Astrocyte (in vitro differentiated cells and primary cell): Measurements from ENCODE around the gene SLCO2A1. TPM values are rescaled to one million over a fixed set of nuclear protein-coding genes. Genes with fewer than 3 reads are reported as not detected.

Experiments used
- DNase-seq: peaks from one replicate; pipeline ENCODE4 v3.0.0-alpha.2; 2010; ENCODE audit warnings: low read depth
- FAIRE-seq: peaks from 2 replicates; lab custom pipeline; 2011; peaks lifted over from hg19 to GRCh38; lab: Jason Lieb, UNC
- H2AFZ ChIP-seq: 2 replicates; pipeline ENCODE4 v1.6.0; 2012; ENCODE audit warnings: low read depth, low read length, inconsistent platforms
- H3K27ac ChIP-seq: 2 replicates; pipeline ENCODE4 v1.5.1; 2011; ENCODE audit warnings: low read depth, low read length, inconsistent platforms
- H3K27me3 ChIP-seq: 2 replicates; pipeline ENCODE4 v1.6.0; 2011; ENCODE audit warnings: low read length, inconsistent platforms; ENCODE audit not compliant: insufficient read depth
- H3K36me3 ChIP-seq: 2 replicates; pipeline ENCODE4 v1.5.1; 2011; ENCODE audit warnings: low read length, inconsistent platforms; ENCODE audit not compliant: insufficient read depth
- H3K4me1 ChIP-seq: 2 replicates; pipeline ENCODE4 v1.5.1; 2011; ENCODE audit warnings: low read length, inconsistent platforms; ENCODE audit not compliant: insufficient read depth
- H3K4me2 ChIP-seq: 2 replicates; pipeline ENCODE4 v1.6.0; 2012; ENCODE audit warnings: low read length, inconsistent platforms
- H3K4me3 ChIP-seq: 2 replicates; pipeline ENCODE4 v1.5.1; 2011; ENCODE audit warnings: low read depth, mild to moderate bottlenecking, low read length, inconsistent platforms; ENCODE audit not compliant: insufficient read depth
- H3K79me2 ChIP-seq: 2 replicates; pipeline ENCODE4 v1.6.0; 2012; ENCODE audit warnings: mild to moderate bottlenecking, low read length, inconsistent platforms; ENCODE audit not compliant: insufficient read depth
- H3K9ac ChIP-seq: 2 replicates; pipeline ENCODE4 v1.6.0; 2012; ENCODE audit warnings: mild to moderate bottlenecking, low read length, inconsistent platforms
- H3K9me3 ChIP-seq: 2 replicates; pipeline ENCODE4 v1.5.1; 2012; ENCODE audit warnings: low read depth, mild to moderate bottlenecking, low read length, inconsistent platforms; ENCODE audit not compliant: insufficient read depth
- H4K20me1 ChIP-seq: 2 replicates; pipeline ENCODE4 v1.6.0; 2012; ENCODE audit warnings: low read length, inconsistent platforms; ENCODE audit not compliant: insufficient read depth
- H3K27ac Mint-ChIP-seq: one replicate; pipeline ENCODE4 v1.8.0; 2021; ENCODE audit warnings: mild to moderate bottlenecking, mixed read lengths; ENCODE audit not compliant: unreplicated experiment
- H3K27me3 Mint-ChIP-seq: one replicate; pipeline ENCODE4 v1.8.0; 2021; ENCODE audit warnings: low read depth, mixed read lengths; ENCODE audit not compliant: unreplicated experiment
- H3K36me3 Mint-ChIP-seq: one replicate; pipeline ENCODE4 v1.8.0; 2021; ENCODE audit warnings: low read depth, mixed read lengths; ENCODE audit not compliant: unreplicated experiment
- H3K4me1 Mint-ChIP-seq: one replicate; pipeline ENCODE4 v1.8.0; 2021; ENCODE audit warnings: low read depth, mixed read lengths; ENCODE audit not compliant: unreplicated experiment
- H3K4me3 Mint-ChIP-seq: one replicate; pipeline ENCODE4 v1.8.0; 2021; ENCODE audit warnings: mild to moderate bottlenecking, moderate library complexity, mixed read lengths; ENCODE audit not compliant: unreplicated experiment
- H3K9me3 Mint-ChIP-seq: one replicate; pipeline ENCODE4 v1.8.0; 2021; ENCODE audit warnings: mild to moderate bottlenecking, mixed read lengths; ENCODE audit not compliant: unreplicated experiment
- EZH2 ChIP-seq: IDR thresholded peaks from 2 replicates; pipeline ENCODE4 v1.6.1; 2012; ENCODE audit warnings: mild to moderate bottlenecking, low read length, inconsistent platforms; ENCODE audit not compliant: insufficient read depth
- total RNA-seq: library from RNA; stranded (reverse); gene quantifications from 2 replicates; pipeline ENCODE4 v1.2.1, GENCODE V29; 2021
- TF ChIP-seq, protein P1 (sequence below): IDR thresholded peaks from 2 replicates; pipeline ENCODE4 v1.5.1; 2011; ENCODE audit warnings: low read depth, mild to moderate bottlenecking, inconsistent platforms, low read length, moderate library complexity; ENCODE audit not compliant: insufficient read depth

SLCO2A1 gene
- total RNA-seq, 1 donor from 2014 or later, result 2.1 TPM

DNA sequence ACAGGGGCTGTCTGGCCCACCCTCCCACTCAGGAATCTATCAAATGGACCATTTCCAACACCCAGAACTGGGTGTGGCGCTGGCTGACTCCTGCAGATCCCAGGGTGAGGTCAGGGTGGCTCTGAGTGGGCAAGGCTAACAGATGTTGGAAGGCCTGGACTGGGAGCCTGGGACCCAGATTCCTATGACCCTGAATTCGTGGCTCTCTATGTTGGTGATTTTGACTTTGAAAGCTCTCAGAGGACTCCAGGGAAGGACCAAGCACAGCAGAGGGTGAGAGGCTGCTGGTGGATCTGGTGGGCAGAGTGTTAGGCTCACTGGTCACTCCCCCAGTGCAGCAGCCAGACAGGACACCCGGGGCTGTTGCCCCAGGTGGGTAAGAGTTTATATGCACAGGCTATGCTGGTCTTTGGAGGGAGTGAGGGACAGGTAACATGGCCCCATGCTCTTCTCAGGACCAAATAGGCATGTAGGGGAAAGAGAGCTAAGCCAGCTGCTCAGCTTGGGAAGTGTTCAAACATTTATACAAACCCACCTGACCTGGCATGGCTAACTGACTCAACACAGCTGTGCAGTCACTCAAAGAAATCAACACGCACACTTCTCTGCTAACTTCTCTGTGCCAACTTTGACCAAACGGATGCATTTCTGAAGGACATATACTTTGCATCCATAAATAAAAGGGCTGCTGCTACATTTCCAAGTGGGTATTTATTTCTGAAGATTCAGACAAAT, 71.5 kb downstream of the SLCO2A1 start:
- Mint-ChIP-seq H3K36me3 (no peaks in the 10 kb centered on the region), H3K4me3 (no peak overlapping the region), H3K27me3 (peaks cover 37% of the 10 kb centered on the region), H3K4me1 (peaks cover 5% of the 10 kb centered on the region), H3K27ac (no peak overlapping the region), H3K9me3 (no peaks in the 10 kb centered on the region)
- no peaks in the 10 kb centered on the region for H3K27me3 ChIP-seq
- no peaks in the 10 kb centered on the region for H4K20me1 ChIP-seq
- no peaks in the 10 kb centered on the region for H3K79me2 ChIP-seq
- H3K27ac ChIP-seq, result no peak overlapping the region
- no peak overlapping the region for H3K9ac ChIP-seq
- DNase-seq (no peak), FAIRE-seq (no peak)
- H3K36me3 ChIP-seq, result no peaks in the 10 kb centered on the region
- H3K4me1 ChIP-seq, result peaks cover 10% of the 10 kb centered on the region
- no peak overlapping the region for H3K4me3 ChIP-seq
- TF ChIP-seq EZH2, result no peak
- TF ChIP-seq, protein P1, sequence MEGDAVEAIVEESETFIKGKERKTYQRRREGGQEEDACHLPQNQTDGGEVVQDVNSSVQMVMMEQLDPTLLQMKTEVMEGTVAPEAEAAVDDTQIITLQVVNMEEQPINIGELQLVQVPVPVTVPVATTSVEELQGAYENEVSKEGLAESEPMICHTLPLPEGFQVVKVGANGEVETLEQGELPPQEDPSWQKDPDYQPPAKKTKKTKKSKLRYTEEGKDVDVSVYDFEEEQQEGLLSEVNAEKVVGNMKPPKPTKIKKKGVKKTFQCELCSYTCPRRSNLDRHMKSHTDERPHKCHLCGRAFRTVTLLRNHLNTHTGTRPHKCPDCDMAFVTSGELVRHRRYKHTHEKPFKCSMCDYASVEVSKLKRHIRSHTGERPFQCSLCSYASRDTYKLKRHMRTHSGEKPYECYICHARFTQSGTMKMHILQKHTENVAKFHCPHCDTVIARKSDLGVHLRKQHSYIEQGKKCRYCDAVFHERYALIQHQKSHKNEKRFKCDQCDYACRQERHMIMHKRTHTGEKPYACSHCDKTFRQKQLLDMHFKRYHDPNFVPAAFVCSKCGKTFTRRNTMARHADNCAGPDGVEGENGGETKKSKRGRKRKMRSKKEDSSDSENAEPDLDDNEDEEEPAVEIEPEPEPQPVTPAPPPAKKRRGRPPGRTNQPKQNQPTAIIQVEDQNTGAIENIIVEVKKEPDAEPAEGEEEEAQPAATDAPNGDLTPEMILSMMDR, result no peak
- H2AFZ ChIP-seq, result no peak overlapping the region
- H3K4me2 ChIP-seq, result no peak overlapping the region
- no peaks in the 10 kb centered on the region for H3K9me3 ChIP-seq

DNA sequence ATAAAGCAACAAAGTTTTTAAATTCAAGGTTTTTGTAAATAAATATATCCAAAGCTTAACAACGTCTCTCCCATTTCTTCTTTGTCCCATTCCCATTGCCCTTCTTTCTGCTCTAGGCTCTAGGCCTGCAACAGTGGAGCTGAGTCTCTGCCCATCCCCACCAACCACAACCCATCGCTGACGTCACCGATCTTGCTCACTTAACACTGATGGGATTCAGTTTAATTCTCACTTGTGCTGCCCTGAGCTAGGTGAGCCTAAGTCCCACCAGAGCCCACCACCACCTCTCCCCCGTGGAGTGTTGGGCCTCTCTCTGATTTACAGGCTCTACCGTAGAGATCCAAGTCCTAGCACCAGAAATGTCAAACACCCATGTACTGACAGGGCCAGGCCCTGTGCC, 72.7 kb downstream of the SLCO2A1 start:
- Histone ChIP-seq H3K4me2 (no peak overlapping the region), H3K4me3 (no peak overlapping the region), H2AFZ (no peak overlapping the region), H3K27me3 (peaks cover 4% of the 10 kb centered on the region), H3K9ac (no peak overlapping the region), H3K27ac (no peak overlapping the region), H3K79me2 (no peaks in the 10 kb centered on the region), H4K20me1 (no peaks in the 10 kb centered on the region), H3K4me1 (no peaks in the 10 kb centered on the region), H3K36me3 (no peaks in the 10 kb centered on the region), H3K9me3 (peaks cover 4% of the 10 kb centered on the region)
- Mint-ChIP-seq H3K4me1 (no peaks in the 10 kb centered on the region), H3K36me3 (peaks cover 3% of the 10 kb centered on the region), H3K27me3 (peaks cover 42% of the 10 kb centered on the region), H3K9me3 (peaks cover 5% of the 10 kb centered on the region), H3K27ac (no peak overlapping the region), H3K4me3 (no peak overlapping the region)
- no peak for FAIRE-seq
- TF ChIP-seq, protein P1, result no peak
- TF ChIP-seq EZH2, result no peak
- DNase-seq, result no peak

DNA sequence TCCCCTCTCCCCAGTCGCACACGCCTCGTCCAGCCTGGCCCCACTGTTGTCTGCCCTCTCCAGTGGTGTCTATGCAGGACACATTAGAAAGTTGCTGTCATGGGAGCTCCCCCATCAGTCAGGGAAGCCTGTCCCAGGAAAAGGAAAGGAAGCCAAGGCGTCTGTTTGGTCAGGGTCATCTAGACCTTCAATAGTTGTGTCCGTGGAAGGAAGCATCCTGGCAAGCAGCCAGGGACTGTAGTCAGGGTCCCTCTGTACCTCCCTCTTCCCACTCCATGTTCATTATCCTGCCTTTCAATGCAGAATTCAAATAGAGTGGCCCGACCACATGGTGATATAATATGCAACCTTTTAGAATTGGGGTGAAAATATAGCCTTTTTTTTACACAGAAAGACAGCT, 73.4 kb downstream of the SLCO2A1 start:
- Mint-ChIP-seq H3K4me3 (no peak overlapping the region), H3K27me3 (peaks cover 49% of the 10 kb centered on the region), H3K27ac (no peak overlapping the region), H3K36me3 (peaks cover 3% of the 10 kb centered on the region), H3K9me3 (peaks cover 5% of the 10 kb centered on the region), H3K4me1 (no peaks in the 10 kb centered on the region)
- TF ChIP-seq EZH2, result no peak
- TF ChIP-seq, protein P1, result no peak
- Histone ChIP-seq H3K9ac (no peak overlapping the region), H3K4me3 (no peak overlapping the region), H3K4me1 (no peaks in the 10 kb centered on the region), H3K27ac (no peak overlapping the region), H2AFZ (no peak overlapping the region), H4K20me1 (no peaks in the 10 kb centered on the region), H3K27me3 (peaks cover 9% of the 10 kb centered on the region), H3K4me2 (no peak overlapping the region), H3K36me3 (no peaks in the 10 kb centered on the region), H3K79me2 (no peaks in the 10 kb centered on the region), H3K9me3 (peaks cover 6% of the 10 kb centered on the region)
- no peak for FAIRE-seq
- no peak for DNase-seq
